H9 (cell line): ENCODE data around the gene GLUL. TPM values are rescaled to one million over a fixed set of nuclear protein-coding genes. Genes with fewer than 3 reads are reported as not detected.

Experiments used
- DNase-seq: peaks from one replicate; pipeline ENCODE4 v3.0.0-alpha.2; 2017
- H2AFZ ChIP-seq: one replicate; pipeline ENCODE4 v1.6.1; 2013; ENCODE audit warnings: mild to moderate bottlenecking, low read length, control low read depth, moderate library complexity
- H2AK5ac ChIP-seq: 2 replicates; pipeline ENCODE4 v1.6.1; 2013; ENCODE audit warnings: low read length, control low read depth, mixed read lengths; ENCODE audit not compliant: insufficient read length
- H2BK120ac ChIP-seq: one replicate; pipeline ENCODE4 v1.6.1; 2013; ENCODE audit warnings: low read depth, mild to moderate bottlenecking, low read length, control low read depth, inconsistent platforms; ENCODE audit not compliant: poor library complexity, severe bottlenecking
- H2BK12ac ChIP-seq: 2 replicates; pipeline ENCODE4 v1.6.1; 2013; ENCODE audit warnings: low read length, control low read depth, mixed read lengths, low read depth; ENCODE audit not compliant: insufficient read length
- H2BK15ac ChIP-seq: 2 replicates; pipeline ENCODE4 v1.6.1; 2013; ENCODE audit warnings: low read depth, low read length, control low read depth
- H2BK20ac ChIP-seq: one replicate; pipeline ENCODE4 v1.6.1; 2013; ENCODE audit warnings: low read depth, mild to moderate bottlenecking, low read length, control low read depth, inconsistent platforms; ENCODE audit not compliant: poor library complexity, severe bottlenecking
- H2BK5ac ChIP-seq: 2 replicates; pipeline ENCODE4 v1.6.1; 2013; ENCODE audit warnings: low read length, control low read depth, mixed read lengths; ENCODE audit not compliant: insufficient read length
- H3K14ac ChIP-seq: 2 replicates; pipeline ENCODE4 v1.6.1; 2013; ENCODE audit warnings: low read length, control low read depth; ENCODE audit not compliant: insufficient read depth
- H3K18ac ChIP-seq: 2 replicates; pipeline ENCODE4 v1.6.1; 2013; ENCODE audit warnings: low read depth, mild to moderate bottlenecking, mixed read lengths, low read length, control low read depth; ENCODE audit not compliant: insufficient read length
- H3K23ac ChIP-seq: 2 replicates; pipeline ENCODE4 v1.6.1; 2013; ENCODE audit warnings: low read length, control low read depth, mixed read lengths, low read depth; ENCODE audit not compliant: insufficient read length
- H3K23me2 ChIP-seq: 2 replicates; pipeline ENCODE4 v1.6.1; 2013; ENCODE audit warnings: low read depth, mild to moderate bottlenecking, mixed read lengths, low read length, control low read depth; ENCODE audit not compliant: insufficient read length, poor library complexity, severe bottlenecking
- H3K27ac ChIP-seq: 2 replicates; pipeline ENCODE4 v1.5.1; 2013; ENCODE audit warnings: low read length, control low read depth, mixed read lengths, low read depth; ENCODE audit not compliant: insufficient read length
- H3K27me3 ChIP-seq: 2 replicates; pipeline ENCODE4 v1.6.1; 2013; ENCODE audit warnings: low read length, control low read depth, inconsistent platforms; ENCODE audit not compliant: insufficient read depth
- H3K4ac ChIP-seq: 2 replicates; pipeline ENCODE4 v1.6.1; 2013; ENCODE audit warnings: low read depth, mild to moderate bottlenecking, control low read depth, inconsistent platforms, low read length, moderate library complexity
- H3K4me1 ChIP-seq: 2 replicates; pipeline ENCODE4 v1.6.1; 2013; ENCODE audit warnings: low read length, control low read depth, inconsistent platforms; ENCODE audit not compliant: insufficient read depth
- H3K4me2 ChIP-seq: 2 replicates; pipeline ENCODE4 v1.6.1; 2013; ENCODE audit warnings: low read length, control low read depth, mixed read lengths; ENCODE audit not compliant: insufficient read length, insufficient read depth
- H3K56ac ChIP-seq: 2 replicates; pipeline ENCODE4 v1.6.1; 2013; ENCODE audit warnings: low read depth, mild to moderate bottlenecking, mixed read lengths, low read length, control low read depth; ENCODE audit not compliant: insufficient read length
- H3K79me1 ChIP-seq: 2 replicates; pipeline ENCODE4 v1.6.1; 2013; ENCODE audit warnings: low read depth, mild to moderate bottlenecking, moderate library complexity, low read length, control low read depth, inconsistent platforms; ENCODE audit not compliant: insufficient read depth, poor library complexity, severe bottlenecking
- H3K79me2 ChIP-seq: 2 replicates; pipeline ENCODE4 v1.6.1; 2013; ENCODE audit warnings: low read length, control low read depth, inconsistent platforms; ENCODE audit not compliant: insufficient read depth
- H3K9ac ChIP-seq: 2 replicates; pipeline ENCODE4 v1.6.1; 2013; ENCODE audit warnings: low read length, control low read depth, mixed read lengths; ENCODE audit not compliant: insufficient read length; ENCODE audit errors: extremely low read depth
- H3K9me3 ChIP-seq: one replicate; pipeline ENCODE4 v1.6.1; 2013; ENCODE audit warnings: low read depth, low read length, inconsistent platforms; ENCODE audit not compliant: control insufficient read depth
- H3T11ph ChIP-seq: one replicate; pipeline ENCODE4 v1.6.1; 2013; ENCODE audit warnings: mild to moderate bottlenecking, low read length, control low read depth, inconsistent platforms
- H4K20me1 ChIP-seq: one replicate; pipeline ENCODE4 v1.6.1; 2013; ENCODE audit not compliant: control insufficient read depth, insufficient read length, insufficient read depth
- H4K5ac ChIP-seq: 2 replicates; pipeline ENCODE4 v1.6.1; 2013; ENCODE audit warnings: low read depth, mild to moderate bottlenecking, mixed read lengths, low read length, control low read depth; ENCODE audit not compliant: insufficient read length
- H4K8ac ChIP-seq: replicated peaks from 2 replicates; pipeline ENCODE4 v1.6.1; 2013; ENCODE audit warnings: low read length, control low read depth, mixed read lengths, low read depth; ENCODE audit not compliant: insufficient read length
- H4K91ac ChIP-seq: 2 replicates; pipeline ENCODE4 v1.6.1; 2013; ENCODE audit warnings: low read depth, mild to moderate bottlenecking, moderate library complexity, mixed read lengths, low read length, control low read depth; ENCODE audit not compliant: insufficient read length
- H3K27ac Mint-ChIP-seq, 3 experiments: 2 replicates in 2 of 3; 3 replicates in 1 of 3; pipeline ENCODE4 v1.8.0; 2020 to 2021; ENCODE audit warnings: mixed read lengths in 3 of 3, mild to moderate bottlenecking in 1 of 3, moderate library complexity in 1 of 3
- H3K27me3 Mint-ChIP-seq: 2 replicates; pipeline ENCODE4 v1.8.0; 2021; ENCODE audit warnings: low read depth, mild to moderate bottlenecking, moderate library complexity, mixed read lengths
- H3K36me3 Mint-ChIP-seq, 3 experiments: 2 replicates in 2 of 3; 3 replicates in 1 of 3; pipeline ENCODE4 v1.8.0; 2020 to 2021; ENCODE audit warnings: low read depth in 3 of 3, mixed read lengths in 3 of 3; ENCODE audit not compliant: insufficient read depth in 1 of 3
- H3K4me1 Mint-ChIP-seq, 2 experiments: 2 replicates each; pipeline ENCODE4 v1.8.0; 2020; ENCODE audit warnings: mixed read lengths in 2 of 2
- H3K4me3 Mint-ChIP-seq, 2 experiments: 2 replicates in 1 of 2; 3 replicates in 1 of 2; pipeline ENCODE4 v1.8.0; 2020 to 2021; ENCODE audit warnings: mild to moderate bottlenecking in 2 of 2, mixed read lengths in 2 of 2, moderate library complexity in 1 of 2
- H3K9me3 Mint-ChIP-seq, 2 experiments: 2 replicates in 1 of 2; 3 replicates in 1 of 2; pipeline ENCODE4 v1.8.0; 2020; ENCODE audit warnings: mild to moderate bottlenecking in 2 of 2, mixed read lengths in 2 of 2, moderate library complexity in 1 of 2
- CTCF ChIP-seq: fragments of 200-600 bp; sonication (generic); conservative IDR thresholded peaks from 3 replicates; pipeline ENCODE4 v1.8.0; 2021; ENCODE audit warnings: antibody characterized with exemption, mild to moderate bottlenecking
- WGBS: extraction: QIAGEN DNeasy Blood & Tissue Kit; methylation state at CpG from one replicate; pipeline ENCODE4 v1.1.7; 2013; ENCODE audit warnings: missing lambda C conversion rate, low lambda C conversion rate, mixed read lengths; ENCODE audit not compliant: insufficient read length; ENCODE audit errors: extremely low coverage; 5-methylcytosine and 5-hydroxymethylcytosine counted together
- total RNA-seq: library from RNA; stranded (reverse); gene quantifications from 2 replicates; pipeline ENCODE4 v1.2.1, GENCODE V29; 2021

The GLUL gene
- total RNA-seq, 1 experiment from 2014 or later = 332 TPM

- peaks cover 2% of the 10 kb centered on the region in 2 experiments; a peak in 2 of 5 replicates for H3K9me3 Mint-ChIP-seq
- Histone ChIP-seq H3K18ac (no peak overlapping the region), H4K20me1 (no peaks in the 10 kb centered on the region), H3K23ac (no peak overlapping the region), H2BK5ac (no peak overlapping the region), H2BK20ac (no peak overlapping the region), H4K8ac (no peak overlapping the region), H3K27me3 (no peaks in the 10 kb centered on the region), H3K4ac (no peak overlapping the region), H3K4me1 (peaks cover 5% of the 10 kb centered on the region), H3K14ac (no peak overlapping the region), H2AFZ (no peak overlapping the region), H3K56ac (no peak overlapping the region), H3K23me2 (peaks cover 3% of the 10 kb centered on the region), H3K79me2 (peaks cover 7% of the 10 kb centered on the region; the same call in 1 of the 2 replicates), H3K4me2 (no peak overlapping the region), H2BK12ac (no peak overlapping the region), H3K27ac (no peak overlapping the region), H2AK5ac (no peak overlapping the region), H4K5ac (no peak overlapping the region), H4K91ac (no peak overlapping the region), H3T11ph (no peak overlapping the region), H3K9me3 (no peaks in the 10 kb centered on the region), H2BK120ac (no peak overlapping the region), H3K9ac (no peak overlapping the region), H2BK15ac (no peak overlapping the region), H3K79me1 (no peaks in the 10 kb centered on the region)
- WGBS = no CpG with 5 or more reads among the region's 3 CpGs
- no peak for TF ChIP-seq CTCF
- H3K27ac Mint-ChIP-seq = no peak overlapping the region
- peaks cover 2 to 4% (median 3%) of the 10 kb centered on the region in 3 experiments; a peak in 6 of 7 replicates for H3K36me3 Mint-ChIP-seq
- peaks cover 29 to 39% of the 10 kb centered on the region in 2 experiments for H3K4me1 Mint-ChIP-seq
- no peak overlapping the region for H3K4me3 Mint-ChIP-seq
- DNase-seq = no peak
- peaks cover 2% of the 10 kb centered on the region for H3K27me3 Mint-ChIP-seq
These were observed 4.3 kb upstream of the GLUL start for GRCh38 chr1:182395906-182396305.
